HG03103 (cell line): Measurements from ENCODE around the gene DPP6.

Experiments
- ATAC-seq: cut with Tn5 transposase; IDR thresholded peaks from one replicate; pipeline ENCODE4 v1.9.1; 2021; ENCODE audit warnings: low read depth; ENCODE audit not compliant: unreplicated experiment

DPP6 gene

GRCh38 chr7:154217688-154218340 lies 165.6 kb downstream of the DPP6 start:
- ATAC-seq: no peak

GRCh38 chr7:154231732-154232131 lies 179.5 kb downstream of the DPP6 start:
- ATAC-seq: no peak

DNA sequence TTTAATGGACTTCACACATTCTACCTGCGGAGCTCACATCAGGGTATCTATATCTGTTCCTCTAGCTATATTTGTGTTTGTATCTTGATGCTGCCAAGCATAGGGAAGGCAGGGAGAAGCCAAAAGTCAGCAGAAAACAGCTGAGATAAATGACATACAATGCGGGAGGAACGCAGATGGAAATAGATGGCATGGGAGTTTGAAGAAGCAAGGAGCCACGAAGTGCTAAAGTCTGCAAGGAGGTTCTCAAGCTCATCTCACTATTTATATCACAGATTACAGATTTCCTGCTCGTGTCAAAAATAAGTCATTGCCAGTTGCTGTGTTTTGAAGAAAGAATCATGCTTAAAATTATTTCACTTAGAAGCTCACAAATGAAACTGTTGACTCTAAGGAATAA lies 180.5 kb downstream of the DPP6 start:
- ATAC-seq: no peak

- no peak for ATAC-seq
Observed at GRCh38 chr7:154241988-154242387, 189.8 kb downstream of the DPP6 start.

DNA sequence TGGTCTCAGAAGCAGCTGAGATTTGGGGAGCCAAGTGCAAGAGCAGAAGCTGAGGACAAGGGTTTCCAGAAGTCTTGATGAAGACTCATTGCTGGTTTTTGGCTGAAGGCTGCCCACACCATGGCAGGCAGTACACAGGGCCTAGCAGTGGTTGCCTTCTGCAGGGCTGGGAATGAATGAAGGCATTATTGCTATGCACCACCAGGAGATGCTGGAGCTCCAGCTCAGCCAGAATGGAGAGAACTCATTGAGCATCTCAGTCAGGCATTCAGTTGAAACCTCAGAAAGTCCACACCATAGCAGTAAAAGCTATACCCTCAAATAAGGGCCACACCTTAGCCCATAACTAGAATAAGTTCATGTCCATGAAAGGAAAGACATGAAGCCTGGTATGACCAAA lies 190.5 kb downstream of the DPP6 start:
- no peak for ATAC-seq

DNA sequence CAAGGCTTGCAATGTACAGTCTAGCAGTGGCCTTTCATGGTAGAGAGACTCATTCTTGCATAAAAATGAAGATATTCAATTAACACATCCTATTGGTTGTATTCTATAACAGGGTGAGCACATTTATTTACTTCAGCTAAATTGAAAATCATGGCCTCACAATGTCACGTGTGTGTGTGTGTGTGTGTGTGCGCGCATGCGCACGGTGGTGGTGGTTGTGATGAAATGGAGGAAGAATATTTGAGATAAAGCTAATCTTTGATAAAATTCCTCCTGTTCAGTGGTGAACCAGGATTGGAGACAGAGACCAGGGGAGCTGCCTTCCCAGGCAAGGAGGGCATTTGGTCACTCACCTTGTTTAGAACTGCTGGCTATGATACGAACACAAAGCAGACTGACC lies 199.8 kb downstream of the DPP6 start:
- ATAC-seq: no peak

- ATAC-seq: no peak
Observed at GRCh38 chr7:154253810-154254209, 201.6 kb downstream of the DPP6 start.

DNA sequence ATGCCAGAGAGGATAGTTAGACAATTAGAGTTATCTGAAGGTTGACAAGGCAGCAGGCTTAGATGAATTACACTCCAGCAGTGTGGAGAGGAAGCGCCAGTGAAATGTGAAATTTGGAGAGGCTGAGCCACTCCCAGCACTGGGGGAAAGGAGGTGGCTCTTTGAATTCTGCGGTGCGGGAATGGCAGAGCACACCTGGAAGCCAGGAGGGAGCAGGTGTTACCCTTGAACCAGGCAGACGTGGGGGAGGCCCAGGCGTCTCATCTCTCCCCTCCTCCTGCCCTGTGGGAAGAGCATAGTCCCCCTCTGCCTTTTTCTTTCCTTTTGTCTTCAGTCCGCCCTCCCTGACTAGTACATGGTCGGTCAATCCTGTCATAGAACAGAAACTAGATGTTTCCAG lies 203.1 kb downstream of the DPP6 start:
- no peak for ATAC-seq

- ATAC-seq: no peak
Observed at GRCh38 chr7:154256150-154256549, 204.0 kb downstream of the DPP6 start.

GRCh38 chr7:154259396-154259795 lies 207.2 kb downstream of the DPP6 start:
- ATAC-seq: no peak

DNA sequence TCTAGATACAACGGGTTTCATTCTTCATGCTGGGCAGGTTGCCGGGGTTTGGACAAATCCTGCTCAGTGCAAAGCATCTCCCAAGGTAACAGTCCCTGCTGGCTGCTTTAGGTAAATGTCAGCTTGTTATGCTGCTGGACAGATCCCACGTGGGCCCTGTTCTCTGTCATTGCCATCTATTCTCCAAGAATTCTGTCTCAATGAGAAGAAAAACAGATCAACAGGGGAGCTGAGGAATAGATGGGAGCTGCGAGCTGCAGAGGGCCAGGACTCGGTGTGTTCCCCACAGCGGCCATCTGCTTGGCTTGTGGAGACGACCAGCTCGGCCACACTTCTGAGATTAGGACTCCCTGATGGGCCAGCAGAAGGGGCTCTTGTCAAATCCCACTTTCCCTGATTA lies 235.2 kb downstream of the DPP6 start:
- ATAC-seq: no peak

DNA sequence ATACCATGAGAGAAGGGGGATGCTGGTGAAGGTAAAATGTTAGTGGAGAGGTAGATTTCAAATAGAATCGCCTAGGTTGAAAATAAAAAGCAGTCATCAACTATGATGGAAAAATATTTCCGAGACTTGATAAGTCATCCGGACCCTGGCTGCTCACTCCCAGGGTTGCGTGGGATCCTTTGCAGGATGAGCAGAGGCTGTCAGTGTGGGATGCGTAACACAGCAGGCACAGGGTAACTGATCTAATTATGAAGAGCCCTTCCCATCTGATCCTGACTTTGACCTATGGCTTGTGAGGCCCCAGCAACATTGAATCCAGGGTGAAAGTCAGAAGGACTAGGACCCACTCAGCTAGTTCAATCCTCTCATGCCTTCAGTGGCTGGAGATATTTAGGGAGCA lies 236.9 kb downstream of the DPP6 start:
- no peak for ATAC-seq

DNA sequence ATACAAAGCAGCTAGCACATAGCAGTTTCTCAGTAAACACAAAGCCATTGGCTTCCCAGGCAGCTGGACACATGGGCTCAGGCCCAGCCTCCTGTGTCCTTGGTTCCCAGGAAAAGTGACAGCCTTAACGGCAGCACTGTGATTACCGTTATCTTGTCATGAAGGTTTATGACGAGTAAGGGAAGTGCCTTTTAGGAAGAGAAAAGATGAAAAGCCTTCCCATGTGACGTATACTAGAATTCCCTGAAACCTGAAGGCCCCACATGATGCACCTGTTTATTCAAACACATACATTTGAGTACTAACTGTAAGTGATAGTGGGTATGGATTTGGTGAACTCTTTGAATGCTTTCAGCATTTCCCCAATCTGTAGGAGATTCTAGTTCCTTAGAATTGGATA lies 244.2 kb downstream of the DPP6 start:
- no peak for ATAC-seq

DNA sequence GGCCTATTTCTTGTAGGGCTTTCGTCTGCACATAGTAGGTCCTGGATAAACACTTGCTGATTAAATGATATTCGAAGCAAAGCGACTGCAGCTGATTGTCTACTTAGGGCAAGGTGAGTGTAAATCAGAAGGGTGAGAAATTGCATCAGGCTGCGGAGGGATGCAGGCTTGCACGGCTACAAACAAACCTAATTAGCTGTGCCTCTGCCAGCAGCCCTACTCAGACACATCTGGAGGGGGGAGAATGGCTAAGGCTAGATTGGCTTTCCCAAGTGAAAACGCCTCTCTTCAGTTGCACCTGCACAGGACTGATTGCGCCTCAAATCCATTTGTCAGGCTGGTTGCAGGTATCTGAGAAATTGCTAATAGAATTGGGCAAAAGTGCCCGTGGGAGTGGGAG lies 247.5 kb downstream of the DPP6 start:
- no peak for ATAC-seq

- ATAC-seq: no peak
Observed at GRCh38 chr7:154302380-154302779, 250.2 kb downstream of the DPP6 start.

- ATAC-seq: no peak
Observed at GRCh38 chr7:154304231-154304630, 252.0 kb downstream of the DPP6 start.

DNA sequence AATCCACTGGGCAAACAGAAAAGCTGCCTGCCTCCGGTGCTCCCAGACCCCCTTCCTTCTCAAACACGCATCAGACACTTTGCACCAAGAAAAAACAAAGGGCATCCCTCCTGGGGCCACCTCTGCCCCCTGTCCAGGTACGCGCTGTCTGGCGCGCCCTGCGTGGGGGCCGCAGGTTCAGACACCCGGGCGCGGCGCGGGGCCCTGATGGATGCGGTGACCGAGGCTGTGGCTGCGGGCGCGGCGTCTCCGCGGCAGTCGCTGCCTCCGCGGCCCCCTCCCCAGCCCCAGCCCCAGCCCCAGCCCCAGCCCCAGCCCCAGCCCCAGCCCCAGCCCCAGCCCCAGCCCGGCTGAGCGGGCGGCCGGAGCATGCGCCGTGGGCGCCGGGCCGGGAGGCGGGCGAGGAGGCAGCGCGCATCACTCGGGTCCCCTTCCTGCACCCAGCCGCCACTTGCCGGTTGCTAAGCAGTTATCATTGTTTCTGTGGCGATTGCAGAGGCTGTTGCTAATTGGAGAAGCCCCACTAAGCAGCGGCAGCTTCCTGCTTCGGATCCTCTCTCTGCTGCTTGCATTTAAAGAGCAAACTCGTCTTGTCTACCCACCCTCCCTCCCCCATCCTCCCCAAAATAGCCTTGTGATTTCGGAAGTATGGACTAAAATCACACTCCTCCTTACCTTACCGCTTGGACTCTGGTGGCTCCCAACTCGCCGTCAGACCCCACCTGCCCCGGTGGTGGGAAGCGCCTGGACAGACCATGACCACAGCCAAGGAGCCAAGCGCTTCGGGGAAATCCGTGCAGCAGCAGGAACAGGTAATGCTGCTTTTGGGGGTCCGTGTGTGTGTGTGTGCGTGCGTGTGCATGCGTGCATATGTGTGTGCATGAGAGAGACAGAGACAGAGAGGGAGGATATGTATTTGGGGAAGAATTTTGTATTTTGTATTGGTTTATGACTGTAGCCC lies 252.8 kb downstream of the DPP6 start:
- no peak for ATAC-seq

GRCh38 chr7:154306036-154306435 lies 253.8 kb downstream of the DPP6 start:
- ATAC-seq: no peak

DNA sequence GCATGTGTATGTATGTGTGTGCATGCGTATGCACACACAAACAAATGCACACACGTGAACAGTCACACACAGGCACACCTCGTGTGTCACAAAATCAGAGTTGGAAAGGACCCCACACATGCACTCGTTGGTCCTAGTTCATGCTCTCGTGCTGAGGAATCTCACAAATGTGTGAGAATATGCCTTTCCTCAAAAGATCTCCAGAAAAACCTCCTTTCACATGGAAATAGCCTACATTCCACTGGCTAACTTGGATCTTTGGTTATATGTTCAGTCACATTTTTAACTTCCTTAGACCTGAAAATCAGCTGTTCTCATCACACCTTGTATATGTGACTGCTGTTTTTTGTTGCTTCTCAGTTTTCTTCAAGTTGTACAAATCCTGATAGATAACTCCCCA lies 256.7 kb downstream of the DPP6 start:
- no peak for ATAC-seq

DNA sequence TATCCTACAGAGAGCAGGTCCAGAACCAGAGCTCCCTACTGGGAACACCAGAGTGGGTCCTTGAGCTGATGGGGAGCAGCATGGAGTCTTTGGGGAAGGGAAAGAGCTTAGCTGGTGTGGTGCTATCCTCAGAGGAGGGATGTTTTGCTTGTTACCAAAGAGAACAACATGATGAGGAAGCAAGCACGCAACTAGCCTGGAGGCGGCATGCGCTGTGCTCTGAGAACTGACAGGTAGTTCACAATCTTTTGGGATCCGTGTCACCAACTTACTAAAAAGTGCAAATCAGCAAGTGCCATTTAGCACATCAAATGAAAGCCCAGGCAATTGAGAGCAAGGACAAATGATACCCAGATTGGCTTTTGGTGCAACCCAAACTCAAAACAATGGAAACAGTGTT lies 257.9 kb downstream of the DPP6 start:
- ATAC-seq: no peak

GRCh38 chr7:154324196-154324595 lies 272.0 kb downstream of the DPP6 start:
- ATAC-seq: no peak

DNA sequence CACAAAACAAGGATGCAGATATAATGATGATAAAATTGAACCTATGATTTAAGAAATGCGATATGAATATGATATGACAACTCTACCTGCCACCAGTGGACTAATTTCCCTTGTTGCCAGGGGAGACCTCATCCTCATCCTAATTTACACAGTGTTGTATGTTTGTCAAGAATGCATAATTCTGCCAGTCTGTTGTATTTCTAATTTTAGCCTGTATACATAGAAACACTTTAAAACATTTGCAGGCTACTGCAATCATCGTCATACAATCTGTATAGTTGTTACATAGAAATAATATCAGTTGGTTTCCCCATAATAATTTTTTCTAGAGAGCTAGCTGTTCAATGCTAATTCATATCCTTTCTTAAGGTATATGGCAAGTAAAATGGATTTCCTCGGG lies 274.2 kb downstream of the DPP6 start:
- ATAC-seq: no peak
